Psoas muscle (tissue), 8 donors: ENCODE data around the gene EIF3L. TPM values are rescaled to one million over a fixed set of nuclear protein-coding genes. Genes with fewer than 3 reads are reported as not detected.
A peak's percentile ranks its signal among the peaks of the same experiment; 100 is the strongest.

ENCODE experiments used
- ATAC-seq, 4 donors: fragments of 200-7000 bp; cut with Tn5 transposase; one replicate each; pipeline ENCODE4 v1.9.1; 2020; ENCODE audit warnings: moderate library complexity in 3 of 4, mild to moderate bottlenecking in 2 of 4
- DNase-seq, 2 donors: peaks; one replicate each; pipeline ENCODE4 v3.0.0-alpha.2; 2020
- H3K27ac ChIP-seq: fragments of 200-600 bp; one replicate; pipeline ENCODE4 v1.8.0; 2022
- H3K27me3 ChIP-seq, 3 donors: fragments of 200-600 bp in 1 of 3; one replicate each; pipeline versions ENCODE4 v1.6.1 to v1.8.0; 2013 to 2022; ENCODE audit warnings: low read length in 2 of 3, mild to moderate bottlenecking in 2 of 3, moderate library complexity in 1 of 3; ENCODE audit not compliant: insufficient read depth in 3 of 3
- H3K36me3 ChIP-seq, 2 donors: fragments of 200-600 bp in 1 of 2; one replicate each; pipeline versions ENCODE4 v1.6.1 to v1.8.0; 2013 to 2022; ENCODE audit warnings: low read depth in 1 of 2, mild to moderate bottlenecking in 1 of 2, moderate library complexity in 1 of 2; ENCODE audit not compliant: insufficient read depth in 1 of 2
- H3K4me1 ChIP-seq: fragments of 200-600 bp; one replicate; pipeline ENCODE4 v1.8.0; 2022
- H3K4me3 ChIP-seq: fragments of 200-600 bp; one replicate; pipeline ENCODE4 v1.8.0; 2022; ENCODE audit warnings: mild to moderate bottlenecking
- H3K9me3 ChIP-seq: fragments of 200-600 bp; one replicate; pipeline ENCODE4 v1.8.0; 2022
- CTCF ChIP-seq: fragments of 200-600 bp; IDR thresholded peaks from one replicate; pipeline ENCODE4 v1.8.0; 2022; ENCODE audit warnings: antibody characterized with exemption
- WGBS, 3 donors: extraction: QIAGEN DNeasy Blood & Tissue Kit; methylation state at CpG; one replicate each; pipeline versions ENCODE4 v1.1.6 to v1.1.7; 2013; 5-methylcytosine and 5-hydroxymethylcytosine counted together
- intact Hi-C, 2 donors: fragments of 100-400 bp; cut with DNase I; formaldehyde crosslinking; loops; one replicate each; pipeline versions ENCODE4 v1.11.0 to v1.14.2; 2022
- polyA plus RNA-seq, 3 donors: library from polyadenylated mRNA; stranded (reverse); fragments of 200-250 nt; gene quantifications; one replicate each; pipeline ENCODE4 v1.2.3, GENCODE V29; 2013
- total RNA-seq, 4 donors: library from RNA; stranded (reverse); fragmentation: NEBNext Ultra II Directional in 2 of 4; extraction: Animal tissue kit (Norgen Biotek cat#: 25700) in 2 of 4; gene quantifications; one replicate each; pipeline versions ENCODE4 v1.2.1 to v1.2.4, GENCODE V29; 2021 to 2023
- donor health status: healthy with polysubstance abuse.
- donor health status: DM: no; HTN: no; CAD: no; lungs with moderate emphysema.
- donor health status: Bipolar disorder and iron deficiency.
- donor health status: healthy.
- donor health status: DM: yes; HTN: yes; CAD: no.
- donor health status: DM: no; HTN: no; CAD: no.
- donor health status: DM: no; HTN: no; CAD: no.
- donor health status: DM: yes; HTN: yes; CAD: no.

Gene EIF3L
- total and polyA plus RNA-seq, 7 donors = 265 to 483 (median 369) TPM

GRCh38 chr22:37820350-37820749 is 28.9 kb upstream of the EIF3L start:
- no peak for TF ChIP-seq CTCF
- no peak overlapping the region for H3K4me3 ChIP-seq
- peaks cover 13% of the 10 kb centered on the region for H3K4me1 ChIP-seq
- DNase-seq = no peak
- H3K27ac ChIP-seq = no peak overlapping the region
- ATAC-seq = no peak
- no peaks in the 10 kb centered on the region for H3K9me3 ChIP-seq
- H3K27me3 ChIP-seq = no peaks in the 10 kb centered on the region
- 89 to 95% (median 95%) methylated on average over 5 of the region's 5 CpGs for WGBS, 3 donors
- intact Hi-C loops = no loop called here
- peaks cover 0 to under 1% of the 10 kb centered on the region in 2 donors for H3K36me3 ChIP-seq

- TF ChIP-seq CTCF = no peak
- Histone ChIP-seq H3K9me3 (no peaks in the 10 kb centered on the region), H3K4me3 (no peak overlapping the region), H3K36me3 (no peaks in the 10 kb centered on the region), H3K27ac (no peak overlapping the region), H3K4me1 (peaks cover 13% of the 10 kb centered on the region), H3K27me3 (no peaks in the 10 kb centered on the region)
- whole genome bisulfite sequencing, 3 donors = 48 to 57% (median 50%) methylated on average over 8 of the region's 8 CpGs
- DNase-seq (no peak), ATAC-seq (no peak)
- intact Hi-C loops = no loop called here
These were observed 27.0 kb upstream of the EIF3L start for GRCh38 chr22:37822079-37822833.

- WGBS, 3 donors = 61 to 69% (median 68%) methylated on average over 21 of the region's 21 CpGs
- H3K36me3 ChIP-seq = peaks cover 0 to 3% of the 10 kb centered on the region in 2 donors
- H3K4me1 ChIP-seq = peaks cover 6% of the 10 kb centered on the region
- DNase-seq (no peak), ATAC-seq (no peak)
- H3K27me3 ChIP-seq = no peaks in the 10 kb centered on the region
- no peak within 1 kb of the TSS for H3K4me3 ChIP-seq
- TF ChIP-seq CTCF = no peak
- intact Hi-C loops = no loop called here
- H3K27ac ChIP-seq = no peak within 1 kb of the TSS
- H3K9me3 ChIP-seq = no peaks in the 10 kb centered on the region
These were observed 25.9 kb upstream of the EIF3L start, which contains the start of gene GALR3 for GRCh38 chr22:37823134-37823985. TSS of gene GALR3 (plus strand) at chr22:37823382. CDS start at chr22:37823407, 25 bp downstream.

GRCh38 chr22:37824674-37825641 is 24.3 kb upstream of the EIF3L start:
- Histone ChIP-seq H3K36me3 (peaks cover 0 to 18% of the 10 kb centered on the region in 2 donors), H3K4me1 (no peaks in the 10 kb centered on the region), H3K27me3 (no peaks in the 10 kb centered on the region), H3K27ac (peak overlapping the region; percentile 20), H3K9me3 (no peaks in the 10 kb centered on the region), H3K4me3 (peak overlapping the region; percentile 59)
- DNase-seq (no peak), ATAC-seq (peak; percentile 49 to 73 (median 64))
- intact Hi-C loops = no loop called here
- TF ChIP-seq CTCF = no peak
- WGBS, 3 donors = 8 to 12% (median 9%) methylated on average over 77 to 135 of the region's 135 CpGs
